Suprapubic skin (tissue), 4 donors: ENCODE measurements around the gene MKLN1. TPM values are rescaled to one million over a fixed set of nuclear protein-coding genes. Genes with fewer than 3 reads are reported as not detected.

Source experiments
- DNase-seq, 2 donors: peaks; one replicate each; pipeline ENCODE4 v3.0.0-alpha.2; 2019; ENCODE audit warnings: low spot score in 2 of 2
- H3K27ac ChIP-seq: fragments of 200-600 bp; sonication (generic); one replicate; pipeline ENCODE4 v1.5.1; 2019
- H3K27me3 ChIP-seq: fragments of 200-600 bp; sonication (generic); one replicate; pipeline ENCODE4 v1.5.1; 2019
- H3K36me3 ChIP-seq: fragments of 200-600 bp; sonication (generic); one replicate; pipeline ENCODE4 v1.5.1; 2019
- H3K4me1 ChIP-seq: fragments of 200-600 bp; sonication (generic); one replicate; pipeline ENCODE4 v1.5.1; 2019
- H3K4me3 ChIP-seq: fragments of 200-600 bp; sonication (generic); one replicate; pipeline ENCODE4 v1.5.1; 2019; ENCODE audit warnings: mild to moderate bottlenecking
- H3K9me3 ChIP-seq: fragments of 200-600 bp; sonication (generic); one replicate; pipeline ENCODE4 v1.5.1; 2019
- CTCF ChIP-seq, 2 donors: fragments of 200-600 bp in 1 of 2; fragments of 450-650 bp in 1 of 2; sonication (generic) in 1 of 2; IDR thresholded peaks; one replicate each; pipeline ENCODE4 v1.5.1; 2016 to 2019; ENCODE audit warnings: antibody characterized with exemption in 2 of 2, mild to moderate bottlenecking in 1 of 2, moderate library complexity in 1 of 2
- EP300 ChIP-seq: sonication (generic); formaldehyde crosslinking; IDR thresholded peaks from one replicate; pipeline ENCODE4 v1.6.1; 2017; ENCODE audit warnings: antibody characterized with exemption
- POLR2A ChIP-seq, 2 donors: fragments of 450-650 bp; IDR thresholded peaks; one replicate each; pipeline ENCODE4 v1.6.1; 2017; ENCODE audit warnings: antibody characterized with exemption in 2 of 2, mild to moderate bottlenecking in 2 of 2, moderate library complexity in 2 of 2
- POLR2AphosphoS5 ChIP-seq, 3 donors: sonication (generic); formaldehyde crosslinking; IDR thresholded peaks; one replicate each; pipeline ENCODE4 v1.6.1; 2017; ENCODE audit warnings: antibody characterized with exemption in 3 of 3
- WGBS: methylation state at CpG from one replicate; pipeline ENCODE4 v1.1.5; 2018; 5-methylcytosine and 5-hydroxymethylcytosine counted together
- total RNA-seq, 4 donors: library from RNA; depleted of rRNA; stranded (reverse); fragments of >200 nt; gene quantifications; one replicate each; pipeline ENCODE4 v1.1.0, GENCODE V29; 2016

MKLN1 gene
- total RNA-seq, 4 donors from 2014 or later, result 32.9 to 76.0 (median 39.9) TPM

- Histone ChIP-seq H3K4me1 (peaks cover 15% of the 10 kb centered on the region), H3K9me3 (no peaks in the 10 kb centered on the region), H3K4me3 (no peak overlapping the region), H3K36me3 (peaks cover 5% of the 10 kb centered on the region), H3K27me3 (no peaks in the 10 kb centered on the region), H3K27ac (no peak overlapping the region)
- WGBS, result 39% methylated on average over 3 of the region's 3 CpGs
- TF ChIP-seq POLR2AphosphoS5 (IDR thresholded peaks at IDR 0.05) (no peak), POLR2A (IDR thresholded peaks at IDR 0.05) (no peak), CTCF (IDR thresholded peaks at IDR 0.05) (no peak), EP300 (no peak)
- no peak for DNase-seq
Observed at GRCh38 chr7:131346885-131347592, 19.4 kb downstream of the MKLN1 start.

- H3K4me1 ChIP-seq, result peaks cover 27% of the 10 kb centered on the region
- no peaks in the 10 kb centered on the region for H3K9me3 ChIP-seq
- H3K27me3 ChIP-seq, result no peaks in the 10 kb centered on the region
- no peak overlapping the region for H3K4me3 ChIP-seq
- no peak for DNase-seq
- TF ChIP-seq EP300, result no peak
- 73% methylated on average over 2 of the region's 2 CpGs for WGBS
- no peak overlapping the region for H3K27ac ChIP-seq
- H3K36me3 ChIP-seq, result peaks cover 5% of the 10 kb centered on the region
Observed at GRCh38 chr7:131352032-131352431, 24.4 kb downstream of the MKLN1 start.

- Histone ChIP-seq H3K9me3 (no peaks in the 10 kb centered on the region), H3K4me1 (peaks cover 38% of the 10 kb centered on the region), H3K36me3 (peaks cover 5% of the 10 kb centered on the region), H3K27me3 (no peaks in the 10 kb centered on the region), H3K4me3 (no peak overlapping the region), H3K27ac (no peak overlapping the region)
- DNase-seq, result no peak
- WGBS, result 31% methylated on average over 3 of the region's 3 CpGs
- no peak for TF ChIP-seq POLR2A (IDR thresholded peaks at IDR 0.05)
- TF ChIP-seq CTCF (IDR thresholded peaks at IDR 0.05), result no peak
- TF ChIP-seq EP300, result no peak
- no peak for TF ChIP-seq POLR2AphosphoS5 (IDR thresholded peaks at IDR 0.05)
Observed at GRCh38 chr7:131354390-131354789, 26.7 kb downstream of the MKLN1 start.

GRCh38 chr7:131355917-131356777, 28.5 kb downstream of the MKLN1 start:
- H3K27ac ChIP-seq, result no peak overlapping the region
- H3K36me3 ChIP-seq, result peaks cover 3% of the 10 kb centered on the region
- 85% methylated on average over 11 of the region's 13 CpGs for WGBS
- TF ChIP-seq CTCF (IDR thresholded peaks at IDR 0.05) (no peak), POLR2A (IDR thresholded peaks at IDR 0.05) (no peak), EP300 (no peak), POLR2AphosphoS5 (IDR thresholded peaks at IDR 0.05) (no peak)
- H3K9me3 ChIP-seq, result no peaks in the 10 kb centered on the region
- H3K27me3 ChIP-seq, result no peaks in the 10 kb centered on the region
- no peak overlapping the region for H3K4me3 ChIP-seq
- peaks cover 48% of the 10 kb centered on the region for H3K4me1 ChIP-seq
- DNase-seq, result no peak

- peaks cover 54% of the 10 kb centered on the region for H3K4me1 ChIP-seq
- no peak overlapping the region for H3K27ac ChIP-seq
- no peaks in the 10 kb centered on the region for H3K27me3 ChIP-seq
- no peak for DNase-seq
- no peaks in the 10 kb centered on the region for H3K36me3 ChIP-seq
- WGBS, result 85% methylated on average over 3 of the region's 3 CpGs
- TF ChIP-seq POLR2A (IDR thresholded peaks at IDR 0.05) (no peak), CTCF (IDR thresholded peaks at IDR 0.05) (no peak), EP300 (no peak), POLR2AphosphoS5 (IDR thresholded peaks at IDR 0.05) (no peak)
- no peak overlapping the region for H3K4me3 ChIP-seq
- H3K9me3 ChIP-seq, result no peaks in the 10 kb centered on the region
Observed at GRCh38 chr7:131357282-131357880, 29.7 kb downstream of the MKLN1 start.
